SK-N-SH treated with all-trans-retinoic acid at 6 μM for 48 hours (cell line): ENCODE data around the gene WDSUB1.

Experiments
- ATAC-seq: fragments of 200-7000 bp; cut with Tn5 transposase; 3 replicates; pipeline ENCODE4 v1.9.1; 2020; ENCODE audit warnings: mild to moderate bottlenecking, moderate library complexity
- BACH2 ChIP-seq: fragments of 250-450 bp; sonication (Bioruptor Pico); IDR thresholded peaks from 2 replicates; pipeline ENCODE4 v1.9.0; 2021; ENCODE audit warnings: mild to moderate bottlenecking, borderline replicate concordance
- CREB5 ChIP-seq: fragments of 250-450 bp; sonication (Bioruptor Pico); IDR thresholded peaks from 2 replicates; pipeline ENCODE4 v1.5.1; 2020; ENCODE audit warnings: low read depth, mild to moderate bottlenecking, moderate library complexity
- CSDC2 ChIP-seq: fragments of 250-450 bp; sonication (Bioruptor Pico); IDR thresholded peaks from 2 replicates; pipeline ENCODE4 v1.5.0; 2020; ENCODE audit warnings: mild to moderate bottlenecking, moderate library complexity
- CSRNP3 ChIP-seq: fragments of 250-450 bp; sonication (Bioruptor Pico); IDR thresholded peaks from 2 replicates; pipeline ENCODE4 v1.5.1; 2021; ENCODE audit warnings: mild to moderate bottlenecking, moderate library complexity
- ESRRG ChIP-seq: fragments of 250-450 bp; sonication (Bioruptor Pico); IDR thresholded peaks from 2 replicates; pipeline ENCODE4 v1.6.1; 2021; ENCODE audit warnings: mild to moderate bottlenecking
- GLIS3 ChIP-seq: fragments of 250-450 bp; sonication (Bioruptor Pico); IDR thresholded peaks from 2 replicates; pipeline ENCODE4 v1.5.0; 2020; ENCODE audit warnings: mild to moderate bottlenecking, moderate library complexity
- ISL1 ChIP-seq: fragments of 250-450 bp; sonication (Bioruptor Pico); IDR thresholded peaks from 2 replicates; pipeline ENCODE4 v2.1.2; 2022; ENCODE audit warnings: mild to moderate bottlenecking, moderate library complexity
- OSR1 ChIP-seq: fragments of 250-450 bp; sonication (Bioruptor Pico); IDR thresholded peaks from 2 replicates; pipeline ENCODE4 v1.8.0; 2022; ENCODE audit warnings: moderate library complexity, mild to moderate bottlenecking, inconsistent platforms
- PATZ1 ChIP-seq: fragments of 250-450 bp; sonication (Bioruptor Pico); IDR thresholded peaks from 2 replicates; pipeline ENCODE4 v1.8.0; 2020; ENCODE audit warnings: mild to moderate bottlenecking, moderate library complexity, borderline replicate concordance
- POU6F1 ChIP-seq: fragments of 250-450 bp; sonication (Bioruptor Pico); IDR thresholded peaks from 2 replicates; pipeline ENCODE4 v1.8.0; 2021; ENCODE audit warnings: low read depth, mild to moderate bottlenecking, moderate library complexity, borderline replicate concordance
- PPARA ChIP-seq: fragments of 250-450 bp; sonication (Bioruptor Pico); IDR thresholded peaks from 2 replicates; pipeline ENCODE4 v1.5.0; 2020; ENCODE audit warnings: mild to moderate bottlenecking, borderline replicate concordance
- RARB ChIP-seq: fragments of 250-450 bp; sonication (Bioruptor Pico); IDR thresholded peaks from 2 replicates; pipeline ENCODE4 v1.8.0; 2021; ENCODE audit warnings: mild to moderate bottlenecking, moderate library complexity
- SNAI2 ChIP-seq: fragments of 250-450 bp; sonication (Bioruptor Pico); IDR thresholded peaks from 2 replicates; pipeline ENCODE4 v1.5.0; 2020; ENCODE audit warnings: mild to moderate bottlenecking, moderate library complexity
- TOX ChIP-seq: fragments of 250-450 bp; sonication (Bioruptor Pico); IDR thresholded peaks from 2 replicates; pipeline ENCODE4 v1.8.0; 2021; ENCODE audit warnings: mild to moderate bottlenecking, moderate library complexity, borderline replicate concordance
- TSHZ2 ChIP-seq: fragments of 250-450 bp; sonication (Bioruptor Pico); IDR thresholded peaks from 2 replicates; pipeline ENCODE4 v1.5.0; 2020; ENCODE audit warnings: mild to moderate bottlenecking, moderate library complexity
- ZC3H10 ChIP-seq: fragments of 250-450 bp; sonication (Bioruptor Pico); IDR thresholded peaks from 2 replicates; pipeline ENCODE4 v1.5.1; 2021; ENCODE audit warnings: mild to moderate bottlenecking, moderate library complexity
- ZFP30 ChIP-seq: fragments of 450-650 bp; formaldehyde crosslinking; IDR thresholded peaks from 2 replicates; pipeline ENCODE4 v1.5.0; 2022; ENCODE audit warnings: mild to moderate bottlenecking, moderate library complexity
- ZNF565 ChIP-seq: fragments of 450-650 bp; formaldehyde crosslinking; conservative IDR thresholded peaks from 2 replicates; pipeline ENCODE4 v1.5.0; 2020; ENCODE audit warnings: low read depth, mild to moderate bottlenecking, moderate library complexity
- ZNF70 ChIP-seq: fragments of 450-650 bp; formaldehyde crosslinking; IDR thresholded peaks from 2 replicates; pipeline ENCODE4 v1.5.0; 2020; ENCODE audit warnings: mild to moderate bottlenecking, moderate library complexity

WDSUB1 gene

GRCh38 chr2:159199761-159200465 lies 86.6 kb downstream of the WDSUB1 start:
- no peak for ATAC-seq
- TF ChIP-seq SNAI2 (CRISPR knock-in tag) = no peak
- TF ChIP-seq ZNF70 (CRISPR knock-in tag) = no peak
- no peak for TF ChIP-seq TSHZ2 (CRISPR knock-in tag)
- no peak for TF ChIP-seq ZNF565
- TF ChIP-seq POU6F1 (CRISPR knock-in tag) = no peak
- no peak for TF ChIP-seq OSR1 (CRISPR knock-in tag)
- no peak for TF ChIP-seq CSDC2 (CRISPR knock-in tag)
- TF ChIP-seq BACH2 (CRISPR knock-in tag) = no peak
- no peak for TF ChIP-seq CSRNP3 (CRISPR knock-in tag)
- TF ChIP-seq PATZ1 = no peak
- TF ChIP-seq ESRRG (CRISPR knock-in tag) = no peak
- TF ChIP-seq PPARA = no peak
- no peak for TF ChIP-seq GLIS3 (CRISPR knock-in tag)
- no peak for TF ChIP-seq ZC3H10
- no peak for TF ChIP-seq RARB (CRISPR knock-in tag)
- TF ChIP-seq TOX (CRISPR knock-in tag) = no peak

GRCh38 chr2:159199236-159199635 lies 87.3 kb downstream of the WDSUB1 start:
- no peak for TF ChIP-seq GLIS3 (CRISPR knock-in tag)
- no peak for TF ChIP-seq ZFP30
- no peak for TF ChIP-seq OSR1 (CRISPR knock-in tag)
- TF ChIP-seq PPARA = no peak
- no peak for TF ChIP-seq RARB (CRISPR knock-in tag)
- TF ChIP-seq ZNF565 = no peak
- TF ChIP-seq ISL1 (CRISPR knock-in tag) = no peak
- no peak for TF ChIP-seq SNAI2 (CRISPR knock-in tag)
- no peak for TF ChIP-seq ESRRG (CRISPR knock-in tag)
- TF ChIP-seq CREB5 (CRISPR knock-in tag) = no peak
- TF ChIP-seq PATZ1 = no peak
- no peak for TF ChIP-seq ZC3H10
- TF ChIP-seq CSRNP3 (CRISPR knock-in tag) = no peak
- no peak for ATAC-seq
